GM21447 (cell line): Measurements from ENCODE around the gene PRCP.

ENCODE experiments used
- ATAC-seq: cut with Tn5 transposase; IDR thresholded peaks from one replicate; pipeline ENCODE4 v1.9.1; 2021; ENCODE audit not compliant: unreplicated experiment

Gene PRCP

DNA sequence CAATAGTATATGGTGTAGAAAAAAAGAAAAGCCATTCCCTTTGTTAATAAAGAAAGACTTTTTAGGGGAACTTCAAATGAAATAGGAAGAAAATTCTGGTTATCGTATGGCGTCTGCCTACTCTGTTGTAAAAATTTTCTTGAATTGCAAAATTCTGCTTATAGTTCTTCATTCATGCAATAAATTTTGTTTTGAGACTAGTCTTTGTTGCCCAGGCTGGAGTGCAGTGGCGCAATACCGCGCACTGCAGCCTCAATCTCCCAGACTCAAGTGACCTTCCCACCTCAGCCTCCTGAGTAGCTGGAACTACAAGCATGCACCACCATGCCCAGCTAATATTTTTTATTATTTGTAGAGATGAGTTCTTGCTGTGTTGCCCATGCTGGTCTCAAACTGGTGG is 7.1 kb upstream of the PRCP start:
- no peak for ATAC-seq

DNA sequence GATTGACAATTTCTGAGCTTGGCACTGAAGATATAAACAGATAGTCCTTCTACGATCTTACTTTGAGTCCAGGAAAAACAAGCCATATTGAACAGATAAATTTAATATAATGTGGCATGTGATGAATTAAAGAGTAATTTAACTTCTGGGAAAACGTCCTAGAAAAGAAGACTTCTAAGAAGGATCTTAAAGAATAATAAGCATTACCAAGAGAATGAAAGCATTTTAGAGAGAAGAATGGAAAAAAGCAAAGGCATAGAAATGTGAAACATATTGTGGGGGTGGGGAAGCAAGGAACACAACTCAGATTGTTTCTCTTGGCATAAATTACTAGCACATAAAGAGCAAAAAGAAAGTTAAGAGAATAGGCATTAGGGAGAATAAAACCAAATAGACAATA is 6.7 kb upstream of the PRCP start:
- no peak for ATAC-seq

DNA sequence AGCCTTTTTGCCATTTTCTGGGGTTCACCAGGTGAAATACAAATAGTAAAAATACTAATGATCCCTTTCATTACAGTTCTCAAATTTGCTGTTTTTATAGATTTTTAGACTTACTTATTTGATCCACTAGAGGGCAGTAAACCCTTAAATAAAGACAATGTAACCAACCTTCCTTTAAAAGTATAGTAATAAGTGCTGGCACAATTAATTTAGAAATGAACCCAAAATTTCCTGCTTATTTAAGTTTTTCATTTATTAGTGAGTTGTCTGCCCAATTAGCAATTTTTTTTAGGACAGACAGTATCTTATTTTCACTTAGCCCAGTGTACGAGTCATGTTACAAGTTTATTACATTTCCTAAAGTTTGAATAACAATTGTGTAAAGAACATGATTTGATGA is 6.0 kb upstream of the PRCP start:
- no peak for ATAC-seq

DNA sequence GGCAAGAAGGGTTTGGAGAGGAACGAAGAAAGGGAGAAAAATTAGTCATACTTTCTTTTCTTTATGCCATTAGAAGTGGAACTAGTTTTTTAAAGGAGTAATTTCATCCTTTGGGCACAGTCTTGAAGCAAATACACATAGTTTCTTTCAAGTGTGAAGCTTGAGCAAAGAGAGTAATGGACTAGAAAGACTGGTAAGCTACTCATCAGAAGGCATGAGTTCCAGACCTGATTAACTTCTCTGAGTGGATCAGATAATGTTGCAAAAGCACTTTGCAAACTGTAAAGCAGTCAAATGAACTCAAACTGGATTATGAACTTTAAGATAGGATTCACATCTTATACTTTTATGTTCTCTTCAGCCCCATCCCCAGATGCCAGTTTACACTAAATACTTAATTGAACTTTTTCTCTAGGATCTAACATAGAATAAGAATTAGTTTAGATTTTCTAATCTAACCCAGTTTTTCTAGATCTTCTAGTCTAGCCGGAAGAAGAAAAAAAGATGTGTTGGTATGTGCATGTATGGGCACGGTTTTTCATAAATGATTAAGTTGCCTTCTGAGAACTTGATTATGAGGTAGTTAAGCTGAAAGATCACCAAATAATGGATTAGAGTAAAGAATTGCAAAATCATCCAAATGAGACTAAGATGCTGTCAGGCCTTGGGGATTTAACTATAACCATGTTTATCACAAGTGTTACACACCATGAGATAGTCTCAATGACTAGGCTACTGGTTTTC is 3.8 kb upstream of the PRCP start:
- no peak for ATAC-seq

DNA sequence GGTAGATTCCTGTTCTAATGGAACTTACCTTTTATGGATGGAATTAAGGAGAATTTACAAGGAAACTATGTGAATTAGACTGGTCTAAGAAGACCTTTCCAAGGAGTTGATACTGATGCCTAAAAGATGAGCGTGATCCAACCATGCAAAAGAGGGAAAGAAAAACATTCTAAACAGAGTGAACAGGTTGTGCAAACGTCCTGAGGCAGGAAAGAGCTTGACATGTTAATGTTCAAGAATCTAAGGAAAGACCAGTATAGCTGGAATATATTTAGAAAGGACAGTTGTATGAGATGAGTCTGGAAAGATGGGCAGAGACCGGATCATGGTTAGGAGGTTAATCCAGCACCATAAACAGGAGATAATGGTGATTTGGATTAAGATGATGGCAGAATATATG is 2.6 kb upstream of the PRCP start:
- ATAC-seq: no peak

DNA sequence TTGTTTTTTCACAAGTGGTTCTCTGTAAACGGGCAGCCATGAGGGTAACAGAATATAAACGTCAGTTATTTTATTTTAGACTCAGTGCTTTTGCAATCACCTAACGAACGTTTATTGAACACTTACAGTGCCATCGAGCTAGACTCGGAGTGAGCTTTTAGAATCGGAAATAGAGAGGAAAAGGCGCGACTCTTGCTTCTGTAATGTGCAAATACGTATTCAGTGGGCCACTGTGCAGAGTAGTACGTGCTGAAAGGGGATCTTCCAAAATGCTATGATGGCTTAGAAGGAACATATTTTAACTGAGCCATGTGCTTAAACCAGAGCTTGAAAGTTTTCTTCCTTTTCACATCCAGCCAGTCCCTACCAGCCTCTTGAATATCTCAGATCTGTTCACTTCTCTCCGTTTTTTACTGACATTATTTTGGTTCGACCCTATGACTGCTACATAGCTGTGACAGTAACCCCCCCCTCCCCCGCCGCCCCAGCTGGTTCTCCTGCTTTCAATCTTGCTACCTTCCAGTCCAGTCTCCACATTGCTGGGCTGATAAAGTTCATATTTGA is 1.8 kb upstream of the PRCP start:
- no peak for ATAC-seq

DNA sequence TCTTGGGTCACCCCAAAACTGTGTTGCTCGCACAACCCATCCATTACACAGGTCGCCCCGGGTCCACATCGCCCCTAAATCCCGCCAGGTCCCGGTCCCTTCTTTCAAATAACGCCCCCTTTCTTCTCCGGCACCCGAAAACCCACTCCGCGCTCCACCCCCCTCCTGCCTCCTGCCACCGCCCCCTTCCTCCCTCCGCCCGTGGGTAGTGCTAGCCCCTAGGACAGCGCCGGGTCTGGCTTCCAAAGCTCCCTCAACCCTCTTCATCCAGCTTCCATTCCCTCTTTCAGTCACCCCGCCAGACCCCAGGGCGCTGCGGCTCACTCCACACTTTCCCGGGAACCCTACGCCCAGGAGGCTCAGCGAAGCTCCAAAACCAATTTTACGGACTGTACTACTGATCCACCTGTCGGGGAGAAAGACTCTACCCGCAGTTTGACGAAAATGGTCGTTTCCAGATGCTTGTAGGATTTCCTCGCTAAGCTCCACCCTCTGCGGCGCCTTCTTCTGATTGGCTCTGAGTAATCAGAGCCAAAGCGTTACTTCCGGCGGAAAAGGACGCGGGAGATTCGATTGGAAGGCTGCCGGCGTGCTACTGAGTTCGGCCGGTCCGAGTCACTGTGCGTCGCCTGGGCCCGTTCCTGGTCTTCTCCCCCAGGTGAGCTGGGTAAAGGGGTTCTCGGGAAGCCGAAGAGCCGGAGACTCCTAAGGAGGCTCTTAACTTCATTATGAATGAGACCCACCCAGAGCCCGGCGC is 1.1 kb upstream of the PRCP start, which contains the start of gene DDIAS:
Gene DDIAS (plus strand): TSS at position 572 of the 757 bp plus-strand sequence. CDS start 13,003 bp downstream, outside the sequence.
- peak; percentile 67 for ATAC-seq

DNA sequence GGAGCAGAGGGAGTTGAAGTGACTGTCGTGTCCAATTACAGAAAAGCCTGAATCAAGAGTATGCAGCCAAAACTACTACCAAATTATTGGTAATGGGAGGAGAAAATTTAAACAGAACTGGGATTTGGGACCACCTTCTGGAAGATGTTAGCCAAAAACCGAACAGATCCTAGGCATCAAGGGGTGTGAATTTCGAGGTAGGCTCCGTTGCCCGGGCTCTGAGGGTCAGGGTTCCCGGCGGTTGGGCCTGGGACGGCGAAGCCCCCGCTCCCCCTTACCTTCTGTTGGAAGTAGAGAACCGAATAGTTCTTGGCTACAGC is 313 bp downstream of the PRCP start:
- ATAC-seq: peak; percentile 2

DNA sequence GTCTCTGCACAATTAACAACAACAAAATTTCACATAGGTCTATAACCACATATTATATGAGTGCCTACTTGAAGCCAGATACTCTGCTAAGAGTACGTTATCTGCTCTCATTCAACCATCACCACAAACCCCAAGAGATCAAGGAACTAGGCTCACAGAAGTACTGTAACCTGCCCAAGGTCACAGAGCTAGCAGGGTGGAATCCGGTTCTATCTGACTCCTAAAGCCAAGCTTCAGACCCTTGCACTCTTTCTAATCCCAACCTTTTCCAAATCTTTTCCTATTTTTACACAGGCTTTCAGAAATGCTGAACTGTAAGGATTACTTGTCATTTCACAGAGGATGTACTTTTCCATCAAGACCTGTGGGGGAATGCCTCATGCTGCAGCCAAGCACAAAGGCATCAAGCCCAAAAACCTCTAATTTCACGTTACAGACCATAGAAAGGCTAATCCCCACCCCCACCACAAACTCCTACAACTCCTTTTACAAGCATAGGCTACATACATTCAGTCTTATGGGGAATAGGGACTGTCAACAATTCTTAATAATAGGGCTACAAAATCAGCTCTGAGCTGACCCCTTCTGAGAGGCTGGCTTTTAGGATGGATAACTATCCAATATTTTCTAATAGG is 927 bp downstream of the PRCP start:
- no peak for ATAC-seq

DNA sequence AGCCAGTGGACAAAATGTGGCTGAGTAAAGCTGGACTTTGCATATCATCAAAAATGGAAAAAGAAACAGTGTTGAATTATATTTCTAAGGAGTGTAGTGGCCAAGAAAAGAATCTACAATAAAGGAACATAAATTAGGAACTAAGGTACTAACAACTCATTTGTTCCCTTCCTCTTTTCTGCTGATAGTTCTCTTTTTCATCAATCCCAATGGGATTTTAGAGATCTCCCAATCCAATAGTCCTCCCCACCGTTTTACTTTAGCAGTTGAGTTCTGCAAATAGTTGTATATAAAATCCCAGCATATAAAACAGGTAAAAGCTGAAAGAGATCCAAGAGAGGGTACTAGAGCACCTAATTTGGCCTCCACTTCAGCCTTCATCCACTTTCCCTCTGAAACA is 2.0 kb downstream of the PRCP start:
- no peak for ATAC-seq

DNA sequence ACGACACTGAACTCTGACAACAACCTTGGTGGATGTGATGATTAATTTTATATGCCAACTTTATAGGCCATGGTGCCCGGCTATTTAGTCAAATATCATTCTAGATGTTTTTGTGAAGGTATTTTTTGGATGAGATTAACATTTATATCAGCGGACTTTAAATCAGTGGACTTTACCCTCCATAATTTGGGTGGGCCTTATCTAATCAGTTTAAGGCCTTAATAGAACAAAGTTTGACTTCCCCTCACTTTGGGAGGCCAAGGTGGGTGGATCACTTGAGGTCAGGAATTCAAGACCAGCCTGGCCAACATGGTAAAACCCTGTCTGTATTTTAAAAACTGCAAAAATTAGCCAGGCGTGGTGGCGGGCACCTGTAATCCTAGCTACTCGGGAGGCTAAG is 4.0 kb downstream of the PRCP start:
- ATAC-seq: no peak

DNA sequence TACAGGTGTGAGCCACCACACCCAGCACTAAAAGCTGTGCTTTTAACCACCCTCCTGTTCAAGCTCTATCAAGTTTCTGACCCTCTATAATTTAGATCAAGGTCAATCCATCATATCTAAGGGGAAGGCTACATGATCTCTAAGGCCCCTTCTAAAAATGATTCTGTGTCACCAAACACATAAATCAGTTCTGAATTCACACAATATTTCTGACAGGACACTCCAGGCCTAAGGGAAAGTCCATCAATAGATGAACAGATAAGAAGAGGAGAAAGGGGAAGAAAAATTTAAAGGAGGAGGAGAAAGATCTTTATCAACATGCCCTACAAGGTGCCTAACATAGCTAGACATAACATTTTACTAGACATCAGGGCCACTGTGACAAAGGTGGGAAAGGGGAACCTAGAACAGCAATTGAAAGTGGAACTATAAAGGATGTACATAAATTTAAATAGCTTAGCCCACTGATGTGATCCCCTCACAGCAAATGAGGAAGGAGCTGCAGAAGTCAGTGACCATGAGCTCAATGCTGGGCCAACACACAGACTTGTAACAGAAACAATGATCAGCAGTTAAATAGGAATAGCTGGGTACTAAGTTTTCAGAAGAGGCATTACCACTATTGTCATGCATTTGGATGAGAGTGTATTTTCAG is 4.7 kb downstream of the PRCP start:
- ATAC-seq: peak; percentile 19

DNA sequence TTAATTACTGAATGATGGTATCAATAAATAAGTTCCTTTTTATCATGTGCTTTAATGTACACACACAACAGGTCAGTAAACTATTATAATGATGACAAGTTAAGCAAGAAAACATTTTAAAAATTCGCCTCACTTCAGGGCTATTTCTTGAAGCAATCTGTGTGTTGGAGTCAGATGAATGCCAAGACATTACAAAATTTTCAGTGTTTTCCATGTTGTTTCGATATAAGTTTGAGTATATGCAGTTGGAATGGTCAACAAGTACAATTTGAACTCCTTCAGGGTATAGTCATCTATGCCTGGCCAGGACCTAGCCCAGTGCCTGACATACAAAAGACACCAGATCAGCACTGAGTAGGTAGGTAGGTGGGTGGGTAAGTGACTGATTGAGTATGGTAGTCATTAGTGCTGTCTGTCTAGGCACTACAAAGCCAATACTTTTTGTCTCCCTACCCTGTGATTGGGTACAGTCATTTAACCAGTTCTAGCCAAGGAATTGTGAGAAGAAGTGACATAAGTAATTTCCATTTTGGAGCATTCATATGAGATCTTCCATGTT is 7.5 kb downstream of the PRCP start:
- no peak for ATAC-seq

DNA sequence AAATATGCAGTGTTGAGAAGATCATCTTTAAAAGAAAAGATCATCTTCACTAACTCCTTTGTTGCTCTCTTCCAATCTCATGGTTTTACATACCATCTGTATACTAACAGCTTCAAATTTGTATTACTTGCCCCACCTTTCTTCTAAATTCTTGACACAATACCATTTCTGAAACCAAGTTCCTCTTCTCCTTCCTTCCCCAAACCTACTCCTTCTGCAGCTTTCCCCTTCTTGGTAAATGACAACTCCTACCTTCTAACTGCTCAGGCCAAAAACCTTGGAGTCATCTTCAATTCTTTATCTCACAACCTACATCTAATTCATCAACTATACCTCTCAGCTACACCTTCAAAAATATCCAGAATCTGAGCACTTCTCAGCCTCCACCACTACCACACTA is 9.3 kb downstream of the PRCP start:
- ATAC-seq: no peak

DNA sequence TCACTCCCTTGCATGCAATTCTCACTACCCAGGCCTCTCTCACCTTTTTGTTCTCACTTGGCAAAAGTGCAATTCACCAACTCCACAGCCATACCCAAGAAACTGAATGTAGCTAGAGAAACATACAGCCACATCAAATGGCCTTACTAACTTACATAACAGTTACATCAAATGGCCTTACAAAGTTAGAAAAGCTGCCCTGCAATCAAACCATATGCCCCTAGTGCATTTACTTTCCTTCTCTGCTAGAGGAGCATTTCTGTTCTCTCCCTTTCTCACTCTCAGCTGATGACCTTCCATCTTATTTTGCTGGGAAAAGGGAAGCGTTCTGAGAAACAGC is 10.3 kb downstream of the PRCP start:
- ATAC-seq: no peak

DNA sequence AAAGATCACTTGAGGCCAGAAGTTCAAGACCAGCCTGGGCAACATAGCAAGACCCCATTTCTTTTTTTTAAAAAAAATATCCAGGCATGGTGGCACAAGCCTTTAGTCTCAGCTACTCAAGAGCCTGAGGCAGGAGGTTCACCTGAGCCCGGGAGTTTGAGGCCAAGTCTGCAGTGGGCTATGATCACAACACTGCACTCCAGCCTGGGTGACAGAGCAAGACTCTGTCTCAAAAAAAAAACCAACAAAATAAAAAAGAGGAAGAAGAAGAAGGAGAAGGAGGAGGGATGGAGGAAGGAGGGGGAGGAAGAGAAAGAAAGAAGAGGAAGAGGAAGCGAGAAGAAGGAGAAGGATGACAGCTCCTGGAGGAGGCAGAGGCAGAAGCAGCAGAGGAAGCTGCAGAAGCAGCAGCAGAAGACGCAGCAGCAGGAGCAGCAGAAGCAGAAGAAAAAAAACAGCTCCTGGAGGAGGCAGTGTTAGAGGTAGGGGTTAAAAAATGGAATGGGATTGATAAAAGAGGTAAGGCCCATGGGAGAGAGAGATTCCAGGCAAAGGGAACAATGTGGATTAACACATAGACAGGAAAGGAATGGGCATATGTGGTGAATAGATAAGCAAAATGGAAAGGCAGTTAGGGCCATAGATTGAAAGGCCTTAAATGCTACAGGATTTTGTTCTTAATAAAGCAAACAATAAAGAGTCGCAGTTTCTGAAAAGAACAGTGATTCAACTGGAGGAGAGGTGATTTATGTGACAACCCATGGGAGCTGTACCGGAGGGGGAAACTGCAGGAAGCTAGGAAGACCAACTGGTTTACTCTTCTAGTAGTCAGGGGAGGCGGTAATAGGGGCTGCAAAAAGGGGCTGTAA is 10.9 kb downstream of the PRCP start:
- no peak for ATAC-seq

DNA sequence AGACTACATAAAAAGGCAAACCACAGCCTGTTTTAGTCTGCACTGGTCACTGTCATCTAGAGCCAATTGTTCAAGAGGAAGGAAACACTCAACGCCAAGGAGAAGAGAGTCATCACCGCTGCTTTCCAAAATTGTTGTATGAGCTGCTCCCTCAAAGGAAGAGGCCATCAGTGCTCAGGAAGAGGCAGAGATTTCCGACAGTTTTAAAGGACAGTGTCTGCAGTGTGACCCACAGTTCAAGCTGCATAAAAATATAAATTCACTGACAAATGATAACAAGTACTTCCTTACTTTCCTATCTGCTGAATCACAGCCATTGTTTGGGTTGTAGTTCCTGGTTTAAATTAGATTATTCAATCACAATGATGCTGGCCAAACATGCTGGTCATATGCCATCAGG is 16.4 kb downstream of the PRCP start:
- ATAC-seq: no peak

DNA sequence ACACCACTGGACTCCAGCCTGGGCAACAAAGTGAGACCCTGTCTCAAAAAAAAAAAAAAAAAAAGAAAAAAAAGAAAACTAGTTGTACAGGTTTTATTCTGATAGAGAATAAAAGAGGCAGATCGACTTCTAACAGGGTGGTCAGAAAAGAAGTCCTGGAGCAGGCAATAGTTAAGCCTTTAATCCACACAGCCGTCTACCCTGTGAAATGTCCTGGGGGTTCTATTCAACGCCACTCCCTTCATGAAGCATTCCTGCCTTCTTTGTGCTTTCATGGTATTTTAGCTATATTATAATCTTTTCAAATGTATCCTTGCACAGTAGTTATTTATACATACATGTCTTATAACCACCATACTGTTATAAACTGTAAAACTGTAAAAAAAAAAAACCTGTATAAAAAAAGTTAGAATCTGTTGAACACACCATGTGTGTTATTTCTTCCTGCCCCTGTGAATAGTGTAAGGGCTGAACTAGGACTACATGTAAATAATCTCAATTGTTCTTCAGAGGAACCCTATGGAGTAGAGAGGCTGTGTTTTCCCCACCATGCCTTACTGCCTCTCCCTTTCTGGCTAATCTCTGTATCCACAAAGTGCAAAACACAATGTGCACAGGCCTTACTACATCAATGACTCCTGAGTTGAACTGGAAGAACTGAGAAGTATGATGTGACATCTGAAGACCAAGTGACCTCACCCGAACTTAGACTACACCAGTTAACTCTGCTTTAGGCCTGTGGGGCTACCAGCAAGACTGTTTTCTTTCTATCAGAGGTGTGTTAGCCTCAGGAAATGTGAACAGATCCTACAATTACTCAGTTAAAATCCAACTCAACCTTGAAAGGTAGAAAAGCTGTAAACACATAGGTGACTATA is 25.3 kb downstream of the PRCP start:
- ATAC-seq: no peak

DNA sequence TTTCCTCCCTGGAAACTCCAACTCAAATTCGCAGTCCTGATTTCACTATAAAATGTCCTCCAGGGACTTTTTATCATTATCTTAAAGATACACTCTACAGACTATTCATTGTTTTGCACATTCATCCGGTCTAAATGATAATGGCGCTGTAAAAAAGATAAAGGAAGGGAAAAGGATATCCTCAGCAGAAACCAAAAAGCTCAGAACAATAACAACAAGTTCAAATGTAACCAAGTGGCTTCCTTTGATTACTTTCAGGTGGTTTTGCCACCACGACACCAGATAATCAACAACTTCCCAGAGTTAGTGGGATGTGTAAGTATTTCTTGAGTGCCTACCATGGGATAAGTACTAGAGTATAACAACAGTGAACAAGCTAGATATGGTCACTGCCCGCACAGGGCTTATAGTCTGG is 26.3 kb downstream of the PRCP start:
- no peak for ATAC-seq
